Omental fat pad (tissue), 4 donors: ENCODE results near the gene NPRL2. TPM values are rescaled to one million over a fixed set of nuclear protein-coding genes. Genes with fewer than 3 reads are reported as not detected.

ENCODE experiments used
- ATAC-seq: fragments of 150-250 bp; one replicate; pipeline ENCODE4 v1.9.1; 2016; ENCODE audit warnings: mild to moderate bottlenecking, moderate library complexity; ENCODE audit not compliant: low FRiP score
- DNase-seq: peaks from one replicate; pipeline ENCODE4 v3.0.0-alpha.2; 2019; ENCODE audit warnings: low spot score
- CTCF ChIP-seq, 3 donors: fragments of 450-650 bp; IDR thresholded peaks; one replicate each; pipeline ENCODE4 v1.5.1; 2016 to 2017; ENCODE audit warnings: antibody characterized with exemption in 3 of 3, mild to moderate bottlenecking in 3 of 3, moderate library complexity in 2 of 3
- total RNA-seq, 4 donors: library from RNA; depleted of rRNA; stranded (reverse); fragments of >200 nt; gene quantifications; one replicate each; pipeline ENCODE4 v1.1.0, GENCODE V29; 2016

The NPRL2 gene
- total RNA-seq, 4 donors from 2014 or later = 9.5 to 22.7 (median 13.9) TPM

GRCh38 chr3:50380405-50381085 lies 30.0 kb upstream of the NPRL2 start:
- no peak for TF ChIP-seq CTCF (IDR thresholded peaks at IDR 0.05)
- ATAC-seq = no peak
- DNase-seq = no peak

GRCh38 chr3:50378757-50379156 lies 28.2 kb upstream of the NPRL2 start:
- no peak for TF ChIP-seq CTCF (IDR thresholded peaks at IDR 0.05)
- DNase-seq (no peak), ATAC-seq (no peak)

- no peak for DNase-seq
- no peak for ATAC-seq
- no peak for TF ChIP-seq CTCF (IDR thresholded peaks at IDR 0.05)
These were observed 27.4 kb upstream of the NPRL2 start for GRCh38 chr3:50378024-50378423.

- DNase-seq (no peak), ATAC-seq (no peak)
- no peak for TF ChIP-seq CTCF (IDR thresholded peaks at IDR 0.05)
These were observed 24.8 kb upstream of the NPRL2 start for GRCh38 chr3:50375258-50375931.

- ATAC-seq = no peak
- no peak for DNase-seq
- TF ChIP-seq CTCF (IDR thresholded peaks at IDR 0.05) = no peak
These were observed 24.0 kb upstream of the NPRL2 start for GRCh38 chr3:50374363-50375257.

GRCh38 chr3:50373146-50374051 lies 22.8 kb upstream of the NPRL2 start:
- DNase-seq (no peak), ATAC-seq (no peak)
- TF ChIP-seq CTCF (IDR thresholded peaks at IDR 0.05) = no peak
